Prostate gland (tissue), 2 donors: ENCODE measurements around the gene PIEZO2.

Experiments used
- POLR2AphosphoS5 ChIP-seq: sonication (generic); formaldehyde crosslinking; IDR thresholded peaks from one replicate; pipeline ENCODE4 v1.6.1; 2017; ENCODE audit warnings: antibody characterized with exemption
- TF ChIP-seq, protein P1 (sequence below), 4 experiments: fragments of 200-600 bp in 2 of 4; fragments of 450-650 bp in 2 of 4; sonication (generic) in 2 of 4; IDR thresholded peaks; 1 replicate in 3 of 4; 2 replicates in 1 of 4; pipeline ENCODE4 v1.5.1; 2016 to 2019; ENCODE audit warnings: antibody characterized with exemption in 4 of 4, mild to moderate bottlenecking in 2 of 4, moderate library complexity in 2 of 4

DNA sequence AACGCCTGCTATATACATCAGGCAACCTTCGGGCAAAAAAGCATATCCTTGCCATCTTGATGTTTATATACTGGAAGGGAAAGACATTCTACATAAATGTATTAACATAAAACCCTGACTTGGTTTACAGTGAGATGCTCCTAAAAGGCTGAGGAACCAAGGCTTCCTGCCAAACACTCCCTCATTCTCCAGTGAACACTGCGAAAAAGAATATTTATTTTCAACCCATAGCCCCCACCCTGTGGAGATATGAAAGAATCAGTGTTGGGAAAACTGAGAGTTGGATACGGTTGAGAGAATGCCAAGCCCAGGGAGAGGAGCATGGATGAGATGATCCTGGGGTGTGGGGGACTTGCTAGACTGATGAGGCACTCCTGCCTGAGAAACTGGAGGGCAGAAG is 94.9 kb downstream of the PIEZO2 start:
- TF ChIP-seq POLR2AphosphoS5: no peak
- TF ChIP-seq, protein P1, sequence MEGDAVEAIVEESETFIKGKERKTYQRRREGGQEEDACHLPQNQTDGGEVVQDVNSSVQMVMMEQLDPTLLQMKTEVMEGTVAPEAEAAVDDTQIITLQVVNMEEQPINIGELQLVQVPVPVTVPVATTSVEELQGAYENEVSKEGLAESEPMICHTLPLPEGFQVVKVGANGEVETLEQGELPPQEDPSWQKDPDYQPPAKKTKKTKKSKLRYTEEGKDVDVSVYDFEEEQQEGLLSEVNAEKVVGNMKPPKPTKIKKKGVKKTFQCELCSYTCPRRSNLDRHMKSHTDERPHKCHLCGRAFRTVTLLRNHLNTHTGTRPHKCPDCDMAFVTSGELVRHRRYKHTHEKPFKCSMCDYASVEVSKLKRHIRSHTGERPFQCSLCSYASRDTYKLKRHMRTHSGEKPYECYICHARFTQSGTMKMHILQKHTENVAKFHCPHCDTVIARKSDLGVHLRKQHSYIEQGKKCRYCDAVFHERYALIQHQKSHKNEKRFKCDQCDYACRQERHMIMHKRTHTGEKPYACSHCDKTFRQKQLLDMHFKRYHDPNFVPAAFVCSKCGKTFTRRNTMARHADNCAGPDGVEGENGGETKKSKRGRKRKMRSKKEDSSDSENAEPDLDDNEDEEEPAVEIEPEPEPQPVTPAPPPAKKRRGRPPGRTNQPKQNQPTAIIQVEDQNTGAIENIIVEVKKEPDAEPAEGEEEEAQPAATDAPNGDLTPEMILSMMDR (IDR thresholded peaks at IDR 0.05): no peak
